22Rv1 (cell line): ENCODE data around the gene ITGA4.

ENCODE experiments used
- H3K27ac ChIP-seq: fragments of 450-650 bp; 2 replicates; pipeline ENCODE4 v1.5.1; 2017
- ZFX ChIP-seq: fragments of 450-650 bp; IDR thresholded peaks from 2 replicates; pipeline ENCODE4 v1.6.1; 2017; ENCODE audit warnings: antibody characterized with exemption, borderline replicate concordance
- TF ChIP-seq, protein P1 (sequence below): fragments of 450-650 bp; IDR thresholded peaks from 2 replicates; pipeline ENCODE4 v1.5.1; 2017; ENCODE audit warnings: mild to moderate bottlenecking

ITGA4 gene

GRCh38 chr2:181528441-181528840 lies 71.3 kb downstream of the ITGA4 start:
- H3K27ac ChIP-seq, result no peak overlapping the region
- TF ChIP-seq ZFX, result no peak
- TF ChIP-seq, protein P1, sequence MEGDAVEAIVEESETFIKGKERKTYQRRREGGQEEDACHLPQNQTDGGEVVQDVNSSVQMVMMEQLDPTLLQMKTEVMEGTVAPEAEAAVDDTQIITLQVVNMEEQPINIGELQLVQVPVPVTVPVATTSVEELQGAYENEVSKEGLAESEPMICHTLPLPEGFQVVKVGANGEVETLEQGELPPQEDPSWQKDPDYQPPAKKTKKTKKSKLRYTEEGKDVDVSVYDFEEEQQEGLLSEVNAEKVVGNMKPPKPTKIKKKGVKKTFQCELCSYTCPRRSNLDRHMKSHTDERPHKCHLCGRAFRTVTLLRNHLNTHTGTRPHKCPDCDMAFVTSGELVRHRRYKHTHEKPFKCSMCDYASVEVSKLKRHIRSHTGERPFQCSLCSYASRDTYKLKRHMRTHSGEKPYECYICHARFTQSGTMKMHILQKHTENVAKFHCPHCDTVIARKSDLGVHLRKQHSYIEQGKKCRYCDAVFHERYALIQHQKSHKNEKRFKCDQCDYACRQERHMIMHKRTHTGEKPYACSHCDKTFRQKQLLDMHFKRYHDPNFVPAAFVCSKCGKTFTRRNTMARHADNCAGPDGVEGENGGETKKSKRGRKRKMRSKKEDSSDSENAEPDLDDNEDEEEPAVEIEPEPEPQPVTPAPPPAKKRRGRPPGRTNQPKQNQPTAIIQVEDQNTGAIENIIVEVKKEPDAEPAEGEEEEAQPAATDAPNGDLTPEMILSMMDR, result no peak

DNA sequence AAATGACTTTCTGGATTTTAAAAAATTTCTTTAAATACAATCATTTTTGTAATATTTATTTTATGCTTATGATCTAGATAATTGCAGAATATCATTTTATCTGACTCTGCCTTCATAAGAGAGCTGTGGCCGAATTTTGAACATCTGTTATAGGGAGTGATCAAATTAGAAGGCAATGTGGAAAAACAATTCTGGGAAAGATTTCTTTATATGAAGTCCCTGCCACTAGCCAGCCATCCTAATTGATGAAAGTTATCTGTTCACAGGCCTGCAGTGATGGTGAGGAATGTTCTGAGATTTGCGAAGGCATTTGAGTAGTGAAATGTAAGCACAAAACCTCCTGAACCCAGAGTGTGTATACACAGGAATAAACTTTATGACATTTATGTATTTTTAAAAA lies 79.5 kb downstream of the ITGA4 start:
- no peak overlapping the region for H3K27ac ChIP-seq
- TF ChIP-seq, protein P1, result no peak
- TF ChIP-seq ZFX, result no peak

DNA sequence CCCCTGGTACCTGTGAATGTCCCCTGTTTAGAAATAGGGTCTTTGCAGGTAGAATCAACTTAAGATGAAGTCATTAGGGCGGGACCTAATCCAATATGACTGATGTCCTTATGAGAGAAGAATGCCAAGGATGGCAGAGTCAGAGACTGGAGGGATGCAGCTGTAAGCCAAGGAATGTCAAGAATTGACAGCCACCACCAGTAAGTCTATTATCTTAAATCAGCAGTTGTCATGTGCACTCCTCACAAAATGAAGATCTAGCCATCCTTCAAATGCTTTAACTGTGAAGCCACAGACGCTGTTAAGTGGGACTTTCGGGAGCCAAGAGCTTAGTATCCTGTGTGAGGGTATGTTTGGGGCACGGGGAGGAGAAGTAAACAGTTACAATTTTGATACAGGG lies 83.2 kb downstream of the ITGA4 start:
- TF ChIP-seq, protein P1, result no peak
- TF ChIP-seq ZFX, result no peak
- H3K27ac ChIP-seq, result no peak overlapping the region

DNA sequence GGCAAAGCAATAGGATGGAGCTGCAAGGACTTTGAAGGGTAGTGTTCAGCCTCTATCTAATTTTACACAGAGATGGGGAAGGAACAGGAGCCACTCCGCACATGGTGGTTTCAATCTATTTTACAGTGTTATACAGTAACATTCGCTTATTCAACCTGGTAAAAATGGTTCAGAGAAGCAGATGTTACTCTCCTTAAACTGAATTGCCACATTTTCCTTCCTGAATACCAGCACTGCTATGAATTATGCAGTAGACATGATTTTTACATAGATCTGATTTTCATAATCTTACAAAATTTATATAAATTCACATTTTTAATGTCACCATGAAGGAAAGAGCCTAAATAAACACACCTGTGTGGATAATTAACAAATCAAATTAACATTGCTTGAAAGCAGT lies 85.0 kb downstream of the ITGA4 start:
- no peak overlapping the region for H3K27ac ChIP-seq

GRCh38 chr2:181546086-181546485 lies 88.9 kb downstream of the ITGA4 start:
- H3K27ac ChIP-seq, result no peak overlapping the region
- TF ChIP-seq, protein P1, result no peak
- TF ChIP-seq ZFX, result no peak

More for the DNA sequence above, 85.0 kb downstream of the ITGA4 start:
- TF ChIP-seq, protein P1, result no peak
- TF ChIP-seq ZFX, result no peak

GRCh38 chr2:181552808-181553207 lies 95.6 kb downstream of the ITGA4 start:
- TF ChIP-seq, protein P1, result no peak
- no peak for TF ChIP-seq ZFX
- no peak overlapping the region for H3K27ac ChIP-seq

DNA sequence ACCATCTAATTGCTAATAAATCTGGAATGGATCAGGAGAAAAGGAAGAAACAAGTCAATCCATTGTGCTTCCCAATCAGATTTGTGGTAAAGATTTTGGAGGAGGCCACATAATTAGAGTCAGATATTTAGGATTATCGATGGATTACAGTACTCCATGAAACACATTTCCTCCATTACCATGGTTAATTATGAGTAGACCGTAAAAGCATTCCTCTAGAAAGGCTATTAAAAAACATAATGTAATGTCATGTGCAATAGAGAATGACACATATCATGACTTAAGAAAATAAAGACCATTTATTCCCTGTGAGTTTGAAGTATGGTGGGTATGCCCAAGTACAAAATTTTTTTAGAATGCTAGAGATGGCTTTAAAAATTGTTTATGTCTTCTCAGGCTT lies 96.1 kb downstream of the ITGA4 start:
- TF ChIP-seq, protein P1, result no peak
- TF ChIP-seq ZFX, result no peak
- H3K27ac ChIP-seq, result no peak overlapping the region
